HG03575 (cell line): ENCODE data around the gene SLC47A1.
"Not testable (repeated sequence)": the region's sequence is repeated elsewhere in the genome, so short reads cannot be mapped to it uniquely, and the experiment has no call there.

Experiments
- ATAC-seq: cut with Tn5 transposase; IDR thresholded peaks from one replicate; pipeline ENCODE4 v1.9.1; 2021; ENCODE audit not compliant: unreplicated experiment, insufficient number of reproducible peaks, low FRiP score; ENCODE audit errors: extremely low read depth

SLC47A1 gene

GRCh38 chr17:19579867-19580565 is 46.4 kb downstream of the SLC47A1 start:
- ATAC-seq = no peak

GRCh38 chr17:19580566-19580920 is 46.9 kb downstream of the SLC47A1 start:
- ATAC-seq = not testable (repeated sequence)

GRCh38 chr17:19582152-19582551 is 48.5 kb downstream of the SLC47A1 start:
- ATAC-seq = not testable (repeated sequence)

GRCh38 chr17:19583871-19584270 is 50.2 kb downstream of the SLC47A1 start:
- ATAC-seq = no peak

GRCh38 chr17:19590451-19590850 is 56.8 kb downstream of the SLC47A1 start:
- no peak for ATAC-seq

GRCh38 chr17:19590912-19591551 is 57.4 kb downstream of the SLC47A1 start:
- ATAC-seq = no peak

GRCh38 chr17:19592316-19592715 is 58.7 kb downstream of the SLC47A1 start:
- ATAC-seq = no peak

- ATAC-seq = no peak
Observed at GRCh38 chr17:19596869-19597268, 63.2 kb downstream of the SLC47A1 start.

GRCh38 chr17:19610311-19610710 is 76.7 kb downstream of the SLC47A1 start:
- ATAC-seq = no peak

- ATAC-seq = no peak
Observed at GRCh38 chr17:19610879-19611278, 77.2 kb downstream of the SLC47A1 start.

- no peak for ATAC-seq
Observed at GRCh38 chr17:19613979-19614378, 80.3 kb downstream of the SLC47A1 start.

GRCh38 chr17:19614900-19615299 is 81.2 kb downstream of the SLC47A1 start:
- ATAC-seq = no peak

- ATAC-seq = no peak
Observed at GRCh38 chr17:19618015-19618414, 84.4 kb downstream of the SLC47A1 start.

GRCh38 chr17:19619705-19620325 is 86.2 kb downstream of the SLC47A1 start:
- no peak for ATAC-seq

- no peak for ATAC-seq
Observed at GRCh38 chr17:19621697-19622096, 88.0 kb downstream of the SLC47A1 start.

- no peak for ATAC-seq
Observed at GRCh38 chr17:19626079-19626478, 92.4 kb downstream of the SLC47A1 start.
